ENCODE results near the gene SLC23A2. TPM values are rescaled to one million over a fixed set of nuclear protein-coding genes. Genes with fewer than 3 reads are reported as not detected.

Gene SLC23A2
- total RNA-seq, 1 experiment from 2014 or later: 16.3 TPM

GRCh38 chr20:4812641-4813075, 188.7 kb downstream of the SLC23A2 start:
- TF ChIP-seq POLR2AphosphoS5 (IDR thresholded peaks at IDR 0.05; ENCODE audit: low read depth, low read length) (no peak), EZH2phosphoT487 (IDR thresholded peaks at IDR 0.05; ENCODE audit: borderline replicate concordance) (no peak), CEBPB (IDR thresholded peaks at IDR 0.05; ENCODE audit: low read depth) (no peak), REST (IDR thresholded peaks at IDR 0.05; ENCODE audit: low read depth) (no peak), POLR2A (IDR thresholded peaks at IDR 0.05; ENCODE audit: borderline replicate concordance, extremely low read depth, insufficient read depth, insufficient read length) (no peak), ZFX (IDR thresholded peaks at IDR 0.05) (no peak), ELF1 (IDR thresholded peaks at IDR 0.05; ENCODE audit: borderline replicate concordance, low read depth) (no peak), ATF3 (IDR thresholded peaks at IDR 0.05) (no peak), FOSL1 (IDR thresholded peaks at IDR 0.05; ENCODE audit: low read depth) (no peak), CTCF (IDR thresholded peaks at IDR 0.05 in 2 of 3, conservative IDR thresholded peaks at IDR 0.05 in 1 of 3; ENCODE audit: borderline replicate concordance in 1 of 3, insufficient read depth in 1 of 3, low read depth in 2 of 3, low read length in 2 of 3) (no peak), SIN3A (IDR thresholded peaks at IDR 0.05; ENCODE audit: low read depth) (no peak), RAD21 (IDR thresholded peaks at IDR 0.05; ENCODE audit: low read depth) (no peak), ZBTB33 (IDR thresholded peaks at IDR 0.05; ENCODE audit: extremely low read depth, insufficient replicate concordance, low read length) (no peak), YY1 (IDR thresholded peaks at IDR 0.05; ENCODE audit: extremely low read depth, insufficient replicate concordance, low read depth, low read length) (no peak), ZNF274 (IDR thresholded peaks at IDR 0.05; ENCODE audit: low read depth, low read length) (no peak), CBX3 (IDR thresholded peaks at IDR 0.05; ENCODE audit: low read depth) (no peak), JUND (IDR thresholded peaks at IDR 0.05) (no peak), SP1 (IDR thresholded peaks at IDR 0.05; ENCODE audit: low read depth) (no peak), TCF7L2 (IDR thresholded peaks at IDR 0.05; ENCODE audit: borderline replicate concordance, extremely low read depth, insufficient read depth, insufficient read length) (no peak)
- intact Hi-C loops (cut with micrococcal nuclease): no loop called here

More at GRCh38 chr20:4812641-4813075, 188.7 kb downstream of the SLC23A2 start:
- H3K9ac ChIP-seq (ENCODE audit: low read length): no peak overlapping the region
- H4K20me1 ChIP-seq (ENCODE audit: insufficient read depth): no peaks in the 10 kb centered on the region
- DNase-seq (ENCODE audit: low read depth, low spot score) (no peak), ATAC-seq (no peak)
- no peak overlapping the region for H2AFZ ChIP-seq (ENCODE audit: low read depth, low read length, poor library complexity, severe bottlenecking)
- ChIA-PET POLR2A (no interaction called here), CTCF (no interaction called here), RAD21 (ENCODE audit: low non-redundant PET in 1 of 2, low total read pairs in 2 of 2, uncharacterized antibody in 2 of 2, unreplicated experiment in 2 of 2) (no interaction called here)
- H3K79me2 ChIP-seq (ENCODE audit: insufficient read depth, low read length): no peaks in the 10 kb centered on the region
- no peaks in the 10 kb centered on the region for H3K9me3 ChIP-seq (ENCODE audit: control insufficient read depth in 1 of 2, insufficient read depth in 1 of 2, low read depth in 1 of 2, low read length in 2 of 2)
- H3K4me3 ChIP-seq (replicated peaks in 1 of 2; ENCODE audit: low read depth in 1 of 2, low read length in 2 of 2): no peak overlapping the region
- no peaks in the 10 kb centered on the region for H3K9me2 ChIP-seq (ENCODE audit: insufficient read depth)
- no peak overlapping the region for H3K27ac ChIP-seq (ENCODE audit: low read depth, low read length)
- H3K36me3 ChIP-seq (ENCODE audit: control insufficient read depth in 1 of 2, insufficient read depth in 2 of 2, low read length in 2 of 2): no peaks in the 10 kb centered on the region
- no TSS peak for BruUV-seq (replicated peaks)
- no peak overlapping the region for H3K4me2 ChIP-seq (ENCODE audit: low read length)
- H3K4me1 ChIP-seq (ENCODE audit: control insufficient read depth in 1 of 2, insufficient read depth in 2 of 2, low read length in 2 of 2): peaks cover 2 to 5% of the 10 kb centered on the region in 2 experiments; a peak in 1 of 4 replicates
- H3K27me3 ChIP-seq (ENCODE audit: insufficient read depth, low read length): no peaks in the 10 kb centered on the region
